Measurements from ENCODE around the gene FHOD3.
A peak's percentile ranks its signal among the peaks of the same experiment; 100 is the strongest.
"Not testable (repeated sequence)": the region's sequence is repeated elsewhere in the genome, so short reads cannot be mapped to it uniquely, and the experiment has no call there.

FHOD3 gene

DNA sequence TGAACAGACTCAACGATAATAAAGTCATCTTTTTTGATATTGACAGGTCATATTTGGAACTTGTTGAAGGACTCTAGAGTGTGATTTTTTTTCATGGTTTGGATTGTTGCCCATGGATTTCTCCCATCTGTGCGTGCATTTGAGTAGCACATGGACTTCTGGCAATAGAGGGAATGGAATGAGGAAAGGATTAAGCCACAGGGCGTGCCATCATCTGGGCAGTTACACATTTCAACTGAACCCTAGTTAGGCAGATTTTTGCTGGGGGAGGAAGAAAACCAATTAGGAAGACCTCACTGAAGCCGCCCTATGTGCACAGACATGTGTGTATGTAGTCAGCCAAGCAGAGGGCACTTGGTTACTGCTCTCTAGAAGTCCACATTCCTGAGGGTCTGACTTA lies 458.7 kb downstream of the FHOD3 start:
- DNase-seq (ENCODE audit: low spot score), result no peak

DNA sequence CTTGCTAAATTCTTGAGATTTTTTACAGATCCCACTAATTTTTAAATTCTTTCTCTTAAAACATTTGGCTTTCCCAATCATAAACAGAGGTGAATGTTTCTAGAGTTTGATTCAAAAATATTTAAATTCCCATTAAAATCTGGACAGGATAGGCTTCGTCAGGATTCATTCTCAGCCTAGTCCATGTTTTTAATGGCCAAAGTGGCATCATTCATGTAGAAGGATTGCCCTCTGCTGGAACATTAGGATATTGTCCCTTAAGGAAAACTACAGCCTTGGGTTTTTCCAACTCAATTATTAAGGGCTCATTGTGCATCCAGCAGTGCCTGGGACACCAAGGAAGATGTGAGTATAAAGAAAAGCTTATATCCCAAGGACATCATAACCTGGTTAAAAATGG lies 459.6 kb downstream of the FHOD3 start:
- peak; percentile 67 for DNase-seq (ENCODE audit: low spot score)

DNA sequence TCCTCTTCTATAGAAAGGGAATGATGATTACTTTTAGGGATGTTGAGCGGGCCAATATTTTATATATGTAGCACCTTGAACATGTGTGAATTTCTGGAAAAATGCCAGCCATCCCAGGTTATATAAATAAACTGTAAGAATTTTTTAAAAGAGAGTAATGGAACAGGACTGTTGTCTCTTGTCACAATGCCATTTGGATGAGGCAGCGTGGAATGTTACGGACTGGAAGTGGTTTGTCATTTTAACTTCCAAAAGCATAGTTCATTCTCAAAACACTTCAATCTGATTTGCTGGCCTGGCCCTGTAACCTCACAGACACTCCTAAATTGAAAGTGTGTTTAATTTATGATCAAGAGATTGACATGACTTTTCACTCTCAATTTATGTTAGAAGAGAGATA lies 460.5 kb downstream of the FHOD3 start:
- no peak for DNase-seq (ENCODE audit: low spot score)

DNA sequence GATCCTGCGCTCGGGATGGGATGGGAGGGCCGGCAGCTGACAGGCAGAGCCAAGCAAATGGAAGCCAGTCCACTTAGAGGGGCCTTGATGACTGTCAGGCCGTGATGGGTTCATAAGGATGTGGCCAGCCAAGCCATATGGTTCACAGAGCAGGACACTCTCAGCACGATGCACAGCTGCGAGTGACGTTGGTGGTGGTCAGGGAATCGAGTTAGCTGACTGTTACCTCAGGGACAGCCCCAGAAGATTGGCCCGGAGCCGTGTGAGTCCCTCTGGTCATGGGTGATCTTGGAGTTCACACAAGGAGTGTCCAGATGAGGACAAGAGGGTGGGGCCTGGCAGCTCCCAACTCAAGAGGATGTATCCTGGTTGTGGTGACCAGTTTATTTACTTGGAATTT lies 461.1 kb downstream of the FHOD3 start:
- no peak for DNase-seq (ENCODE audit: low spot score)

DNA sequence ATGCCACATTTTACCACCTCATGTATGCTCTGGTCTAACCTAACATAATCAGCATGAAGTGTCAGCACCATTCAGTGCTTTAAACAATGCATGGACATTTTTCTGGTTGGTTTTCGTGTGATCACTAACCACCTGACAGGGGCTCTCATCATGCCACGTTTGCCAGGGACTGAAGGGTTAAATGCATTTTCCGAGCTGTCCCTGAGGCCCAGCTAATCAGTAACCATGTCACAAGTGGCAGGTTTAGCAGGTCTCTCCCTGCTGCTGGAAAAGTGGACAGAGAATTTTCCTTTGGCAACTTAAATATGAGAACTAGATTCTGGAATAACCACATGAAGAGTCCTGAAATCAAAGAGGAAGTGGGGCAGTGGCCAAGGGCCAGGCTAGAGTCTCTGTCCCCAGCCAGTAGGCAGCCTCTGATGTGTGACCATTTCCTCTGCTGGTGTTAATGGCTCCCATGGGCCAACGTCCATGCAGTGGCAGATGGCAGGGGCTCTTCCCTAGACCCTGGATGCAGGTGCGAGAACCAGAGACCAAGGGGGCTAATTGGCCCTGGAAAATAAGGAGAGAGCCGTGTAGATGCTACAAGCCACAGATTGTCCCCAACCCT lies 461.8 kb downstream of the FHOD3 start:
- no peak for DNase-seq (ENCODE audit: low spot score)

DNA sequence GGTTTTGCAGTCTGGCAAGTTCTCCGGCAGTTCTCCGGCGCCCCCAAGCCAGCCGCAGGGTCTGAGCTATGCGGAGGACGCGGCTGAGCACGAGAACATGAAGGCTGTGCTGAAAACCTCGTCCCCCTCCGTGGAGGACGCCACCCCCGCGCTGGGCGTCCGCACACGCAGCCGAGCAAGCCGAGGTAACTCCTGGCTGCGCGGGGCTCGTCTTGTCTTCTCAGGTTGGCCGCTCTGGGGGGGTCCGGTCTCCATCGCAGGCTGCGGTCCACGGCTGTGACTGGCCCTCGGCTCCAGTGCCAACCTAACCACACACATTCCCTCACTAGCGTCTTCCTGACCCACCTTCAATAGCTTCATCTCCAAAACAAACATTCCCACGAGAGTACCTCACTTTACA lies 463.1 kb downstream of the FHOD3 start:
- DNase-seq (ENCODE audit: low spot score), result no peak

DNA sequence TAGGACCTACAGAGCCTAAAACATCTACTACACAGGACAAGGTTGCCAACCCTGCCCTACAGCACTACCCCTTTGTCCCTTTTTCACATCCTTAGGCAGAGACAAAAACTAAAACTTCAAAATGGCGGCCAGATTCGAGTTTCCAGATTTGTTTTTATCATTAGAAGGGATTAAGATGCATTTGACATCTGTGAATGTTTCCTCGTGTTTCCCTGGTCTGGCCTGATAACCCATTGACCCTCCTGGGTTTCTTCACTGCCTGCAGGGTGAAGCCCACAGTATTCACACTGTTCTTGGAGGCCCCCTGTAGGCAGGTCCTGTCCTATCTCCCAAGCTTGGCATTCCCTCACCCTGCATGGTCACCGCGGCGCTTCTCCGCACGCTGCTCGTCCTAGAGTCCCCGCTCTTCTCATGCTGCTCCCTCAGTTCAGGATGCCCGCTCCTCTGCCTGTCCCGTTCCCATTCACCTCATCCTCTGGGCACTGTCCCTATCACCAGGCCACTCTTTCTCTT lies 463.7 kb downstream of the FHOD3 start:
- no peak for DNase-seq (ENCODE audit: low spot score)

DNA sequence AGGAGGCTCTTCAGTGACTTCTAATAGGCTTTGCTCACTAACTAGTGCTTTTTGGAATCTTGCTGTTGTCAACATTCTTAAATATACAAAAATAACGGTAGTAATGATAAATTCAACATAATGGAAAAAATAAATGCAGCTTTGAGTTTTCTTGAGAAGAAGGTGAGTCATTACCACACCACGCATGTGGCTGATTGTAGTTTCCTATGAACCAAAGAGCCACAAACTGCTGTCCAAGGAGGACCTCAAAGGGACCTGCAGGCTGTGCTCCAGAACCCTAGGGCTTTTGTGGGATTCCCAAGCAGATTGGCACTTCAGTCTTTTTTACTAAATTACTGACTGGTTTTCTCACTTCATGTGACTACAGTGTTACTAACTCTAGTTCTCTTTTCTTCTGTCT lies 464.6 kb downstream of the FHOD3 start:
- no peak for DNase-seq (ENCODE audit: low spot score)

DNA sequence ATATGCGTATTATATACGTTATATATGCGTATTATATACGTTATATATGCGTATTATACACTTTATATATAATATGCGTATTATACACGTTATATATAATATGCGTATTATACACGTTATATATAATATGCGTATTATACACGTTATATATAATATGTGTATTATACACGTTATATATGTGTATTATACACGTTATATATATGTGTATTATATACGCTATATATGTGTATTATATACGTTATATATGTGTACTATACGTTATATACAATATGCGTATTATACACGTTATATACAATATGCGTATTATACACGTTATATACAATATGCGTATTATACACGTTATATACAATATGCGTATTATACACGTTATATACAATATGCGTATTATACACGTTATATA lies 465.5 kb downstream of the FHOD3 start:
- not testable (repeated sequence) for DNase-seq (ENCODE audit: low spot score)

DNA sequence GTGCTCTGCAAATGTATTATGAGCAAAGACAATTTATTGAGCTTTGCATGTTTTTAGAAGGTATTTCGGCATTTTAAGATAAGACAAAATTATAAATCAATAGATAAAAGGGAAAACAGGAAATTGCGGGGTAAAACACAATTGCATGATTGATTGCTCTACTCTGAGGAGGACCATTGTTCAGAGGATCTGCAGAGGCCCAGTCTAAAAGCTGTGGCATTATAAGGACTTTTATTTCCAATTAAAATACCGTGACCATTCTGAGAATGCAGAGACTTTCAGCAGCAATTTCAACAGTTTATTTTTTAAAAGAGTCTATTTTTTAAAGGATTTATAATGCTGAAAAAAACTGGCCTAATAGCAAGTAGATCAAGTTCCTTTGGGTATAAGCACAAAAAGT lies 469.3 kb downstream of the FHOD3 start:
- no peak for DNase-seq (ENCODE audit: low spot score)

DNA sequence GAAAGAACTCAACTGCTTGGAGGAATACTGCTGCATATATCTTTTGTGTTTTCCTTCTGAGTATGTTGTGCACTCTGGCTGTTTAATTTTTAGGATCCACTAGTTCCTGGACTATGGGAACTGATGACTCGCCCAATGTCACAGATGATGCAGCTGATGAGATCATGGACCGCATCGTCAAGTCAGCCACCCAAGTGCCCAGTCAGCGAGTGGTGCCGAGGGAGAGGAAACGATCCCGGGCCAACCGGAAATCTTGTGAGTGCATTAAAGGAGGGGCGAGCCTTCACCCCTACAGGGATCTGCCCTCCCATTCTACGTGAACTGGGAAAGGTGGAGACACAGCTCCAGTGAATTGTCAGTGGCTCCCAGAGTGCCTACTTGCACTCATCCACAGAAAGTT lies 471.7 kb downstream of the FHOD3 start:
- peak; percentile 14 for DNase-seq (ENCODE audit: low spot score)

DNA sequence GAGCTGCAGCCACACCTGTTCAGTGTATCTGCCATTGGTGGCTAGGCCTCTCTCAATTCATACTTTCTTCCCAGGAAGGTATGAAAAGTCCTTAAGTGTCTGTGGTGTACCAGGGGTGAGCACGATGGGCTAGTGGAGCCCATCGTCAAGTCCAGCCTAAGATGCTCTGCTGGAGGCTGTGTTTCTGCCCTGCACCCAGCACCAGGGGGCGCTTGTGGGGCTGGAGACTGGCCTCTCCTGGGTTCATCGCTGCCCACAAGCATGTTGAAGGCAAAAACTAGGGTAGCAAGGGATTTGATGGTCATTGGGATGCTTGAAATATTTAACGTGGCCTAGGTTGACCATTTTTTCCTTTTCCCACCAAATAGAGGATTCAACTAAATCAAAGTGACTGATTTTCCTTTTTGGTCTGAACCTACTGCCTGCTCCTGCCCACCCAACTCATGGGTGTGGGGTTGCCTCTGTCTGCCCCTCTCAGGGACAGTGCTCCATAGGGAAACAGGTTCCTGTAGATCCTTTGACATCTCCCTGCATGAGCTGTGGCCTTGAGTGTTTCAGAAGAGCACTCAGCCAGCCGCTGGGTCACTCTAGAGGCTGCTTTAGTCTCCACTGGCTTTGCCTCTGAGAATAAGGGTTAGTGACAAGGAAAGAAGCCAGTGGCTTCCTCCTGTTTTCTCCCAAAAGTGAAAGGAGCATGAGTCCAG lies 472.2 kb downstream of the FHOD3 start:
- no peak for DNase-seq (ENCODE audit: low spot score)

DNA sequence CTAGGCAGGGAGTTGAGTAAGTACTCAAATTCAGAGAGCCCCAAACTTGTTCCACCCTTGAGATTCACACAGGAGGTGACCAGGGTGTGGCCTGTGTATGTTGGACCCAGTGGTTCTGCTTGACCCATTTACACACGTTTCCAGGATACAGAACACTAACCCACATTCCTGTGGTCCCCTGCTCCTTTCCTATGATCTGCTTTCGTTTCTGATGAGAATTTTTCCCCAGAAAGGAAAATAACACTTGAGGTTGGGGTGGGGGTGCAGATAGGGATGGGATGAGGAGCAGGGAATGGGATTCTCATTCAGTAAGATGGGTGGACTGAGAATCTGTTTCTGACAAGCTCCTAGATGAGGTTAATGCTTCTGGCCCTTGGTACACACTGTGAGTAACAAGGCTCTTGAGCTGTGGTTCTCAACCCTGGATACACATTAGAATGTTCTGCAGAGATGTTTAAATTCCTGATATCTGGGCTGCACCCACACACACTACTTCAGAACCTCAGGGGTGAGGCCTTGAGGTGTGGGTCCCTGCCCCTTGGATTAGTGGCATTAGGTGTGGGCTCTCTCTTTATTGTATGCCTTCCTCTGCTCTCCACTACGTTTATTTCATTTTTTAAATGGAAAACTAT lies 472.9 kb downstream of the FHOD3 start:
- no peak for DNase-seq (ENCODE audit: low spot score)

DNA sequence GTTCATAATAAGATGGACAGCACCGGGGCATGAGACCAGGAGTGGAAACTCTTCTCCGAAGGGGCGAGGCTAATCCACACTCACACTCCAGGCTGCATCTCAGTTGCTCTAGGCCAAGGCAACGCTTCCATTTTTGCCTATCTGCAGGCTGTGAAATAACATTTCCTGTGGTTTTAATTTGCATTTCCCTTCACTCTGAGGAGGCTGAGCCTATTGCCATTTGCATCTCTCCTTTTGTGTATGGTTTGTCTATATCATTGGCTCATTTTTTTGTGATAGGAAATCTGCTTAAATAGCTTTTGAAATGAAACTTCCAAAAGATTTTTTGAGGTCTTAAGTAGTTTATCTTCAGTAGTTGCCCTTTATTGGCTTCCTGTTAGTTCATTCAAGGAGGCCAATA lies 473.7 kb downstream of the FHOD3 start:
- DNase-seq (ENCODE audit: low spot score), result no peak

DNA sequence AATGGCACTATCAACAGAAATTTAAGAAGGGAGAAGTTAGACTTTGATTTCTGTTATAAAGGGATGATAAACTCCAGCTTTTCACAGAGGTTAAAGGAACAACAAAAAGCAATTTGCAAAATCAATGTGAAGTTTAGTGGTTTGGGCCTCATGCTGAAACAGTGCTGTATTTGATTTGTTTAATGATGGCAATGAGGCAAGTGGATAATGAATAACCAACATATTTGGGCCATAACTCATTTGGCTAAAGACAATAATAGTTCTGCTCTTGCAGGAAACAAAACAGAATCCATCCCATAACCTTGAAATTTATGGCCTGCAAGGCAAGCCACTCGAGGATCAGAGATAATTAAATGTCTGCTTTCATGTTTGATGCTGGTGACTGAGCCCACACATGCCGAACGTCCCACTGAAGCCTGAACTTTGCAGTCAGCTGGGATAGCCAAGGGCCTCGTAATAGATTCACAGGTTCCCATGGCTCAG lies 474.8 kb downstream of the FHOD3 start:
- no peak for DNase-seq (ENCODE audit: low spot score)

DNA sequence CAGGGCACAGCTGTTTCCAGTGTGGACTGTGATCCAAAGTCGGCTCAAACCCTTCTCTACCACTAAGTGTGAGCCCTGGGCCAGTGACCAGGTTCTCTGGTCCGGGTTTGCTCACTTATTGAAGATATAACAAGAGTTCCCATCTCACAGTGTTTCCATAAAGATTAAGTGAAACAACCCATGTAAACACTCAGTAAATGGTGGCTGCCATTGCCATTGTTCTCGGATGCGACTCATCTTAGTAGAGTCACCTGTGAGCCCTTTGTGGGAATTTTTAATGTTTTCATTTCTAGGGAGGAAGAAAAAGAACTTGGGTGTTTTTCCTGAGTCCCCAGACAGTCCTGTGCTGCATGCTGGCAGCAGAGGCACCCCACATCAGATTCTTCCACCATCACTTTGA lies 477.9 kb downstream of the FHOD3 start:
- no peak for DNase-seq (ENCODE audit: low spot score)

DNA sequence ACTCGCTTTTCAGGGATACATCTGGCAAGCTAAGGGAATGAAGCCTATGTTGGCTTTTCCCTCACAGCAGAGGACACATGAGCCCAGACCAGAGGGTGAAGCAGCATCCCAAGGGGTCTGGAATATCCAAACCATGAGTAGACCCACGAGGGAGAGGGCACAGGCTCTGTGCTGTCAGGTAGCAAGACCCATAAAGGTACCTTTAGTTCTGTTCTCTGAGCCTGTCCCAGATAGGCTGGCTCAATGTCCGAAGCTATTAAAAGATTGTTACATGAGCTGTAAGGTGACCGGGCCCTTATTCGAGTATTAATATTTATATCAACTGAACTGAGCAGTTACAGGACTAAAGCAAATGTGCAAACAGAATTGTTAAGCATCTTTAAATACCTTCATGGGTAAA lies 479.1 kb downstream of the FHOD3 start:
- no peak for DNase-seq (ENCODE audit: low spot score)

DNA sequence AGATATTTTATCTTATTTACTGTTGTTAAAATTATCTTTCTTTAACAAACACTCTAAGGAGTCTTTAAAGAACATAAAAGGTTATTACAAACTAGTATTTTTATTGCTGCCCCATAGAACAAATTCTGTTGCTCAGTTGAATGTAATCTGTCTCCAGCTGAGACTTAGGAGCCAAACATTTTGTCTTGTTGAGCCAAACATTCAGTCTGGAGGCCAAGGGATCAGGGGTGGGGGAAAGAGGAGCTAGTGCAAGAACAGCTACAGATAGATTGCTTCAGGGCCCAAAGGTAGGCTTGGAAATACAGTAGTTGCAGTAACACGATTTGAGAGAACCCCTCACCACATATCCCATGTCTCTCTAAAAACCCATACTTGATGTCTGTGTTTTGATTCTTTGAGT lies 480.1 kb downstream of the FHOD3 start:
- no peak for DNase-seq (ENCODE audit: low spot score)

DNA sequence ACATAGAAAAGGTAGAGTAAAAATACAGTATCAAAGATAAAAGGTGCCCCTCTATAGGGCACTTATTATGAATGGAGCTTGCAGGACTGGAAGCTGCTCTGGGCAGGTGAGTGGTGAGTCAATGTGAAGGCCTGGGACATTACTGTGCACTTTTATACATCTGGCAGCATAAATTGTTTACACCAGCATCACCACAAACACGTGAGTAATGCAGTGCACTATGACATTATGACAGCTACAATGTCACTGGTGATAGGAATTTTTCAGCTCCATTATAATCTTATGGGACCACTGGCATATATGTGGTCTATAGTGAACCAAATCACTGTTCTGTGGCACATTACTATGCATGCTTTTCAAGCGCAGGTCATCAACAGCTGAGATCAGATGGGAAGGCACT lies 483.2 kb downstream of the FHOD3 start:
- no peak for DNase-seq (ENCODE audit: low spot score)

DNA sequence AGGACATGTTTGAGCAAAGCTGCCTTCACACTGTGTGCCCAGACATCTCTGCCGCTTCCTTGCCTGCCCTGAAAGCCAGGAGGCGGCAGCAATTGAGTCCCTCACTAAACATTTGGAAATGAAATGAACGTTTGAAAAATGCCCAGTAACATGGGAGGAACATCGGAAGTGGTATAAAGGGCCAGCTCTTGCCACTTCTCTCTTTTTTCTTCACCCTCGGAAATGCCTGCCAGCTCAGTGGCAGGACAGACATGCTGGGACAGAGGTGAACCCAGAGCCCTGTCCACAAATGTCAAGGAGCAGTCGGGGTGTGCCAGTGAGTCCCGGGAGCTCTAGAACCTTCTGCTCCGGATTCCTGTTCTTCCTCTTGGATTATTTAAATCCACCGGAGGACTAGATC lies 485.2 kb downstream of the FHOD3 start:
- DNase-seq (ENCODE audit: low spot score), result no peak

DNA sequence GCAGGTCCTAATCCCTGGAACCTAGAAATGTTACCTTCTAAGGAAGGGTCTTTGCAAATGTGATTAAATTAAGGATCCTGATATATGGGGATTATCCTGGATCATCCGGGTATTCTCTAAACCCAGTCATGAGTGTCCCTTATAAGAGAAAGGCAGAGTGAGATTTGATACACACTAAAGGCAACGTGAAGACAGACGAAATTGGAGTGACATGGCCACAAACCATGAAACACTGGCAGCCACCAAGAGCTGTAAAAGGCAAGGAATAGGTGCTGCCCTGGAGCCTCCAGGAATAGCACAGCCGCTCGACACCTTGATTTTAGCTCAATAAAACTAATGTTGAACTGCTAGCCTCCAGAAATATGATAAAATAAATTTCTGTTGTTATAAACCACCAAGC lies 486.3 kb downstream of the FHOD3 start:
- DNase-seq (ENCODE audit: low spot score), result no peak

DNA sequence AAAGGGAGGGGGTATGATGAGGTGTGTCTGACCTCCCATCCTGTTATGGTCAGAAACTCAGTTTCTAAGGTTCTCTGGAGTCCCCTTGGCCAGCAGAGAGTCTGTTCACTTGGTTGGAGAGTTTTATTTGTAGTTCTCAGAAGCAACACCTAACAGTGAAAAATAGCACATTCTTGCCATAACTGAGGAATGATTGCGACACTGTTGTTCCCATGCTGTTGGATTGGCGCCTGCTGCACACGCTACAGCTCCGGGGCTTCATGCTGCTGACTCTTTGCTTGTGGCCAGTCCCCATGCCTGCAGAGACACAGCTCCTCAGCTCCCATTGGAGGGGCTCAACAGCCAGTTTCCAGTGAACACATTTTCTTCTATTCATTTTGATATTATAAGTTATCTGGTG lies 489.2 kb downstream of the FHOD3 start:
- DNase-seq (ENCODE audit: low spot score), result no peak

DNA sequence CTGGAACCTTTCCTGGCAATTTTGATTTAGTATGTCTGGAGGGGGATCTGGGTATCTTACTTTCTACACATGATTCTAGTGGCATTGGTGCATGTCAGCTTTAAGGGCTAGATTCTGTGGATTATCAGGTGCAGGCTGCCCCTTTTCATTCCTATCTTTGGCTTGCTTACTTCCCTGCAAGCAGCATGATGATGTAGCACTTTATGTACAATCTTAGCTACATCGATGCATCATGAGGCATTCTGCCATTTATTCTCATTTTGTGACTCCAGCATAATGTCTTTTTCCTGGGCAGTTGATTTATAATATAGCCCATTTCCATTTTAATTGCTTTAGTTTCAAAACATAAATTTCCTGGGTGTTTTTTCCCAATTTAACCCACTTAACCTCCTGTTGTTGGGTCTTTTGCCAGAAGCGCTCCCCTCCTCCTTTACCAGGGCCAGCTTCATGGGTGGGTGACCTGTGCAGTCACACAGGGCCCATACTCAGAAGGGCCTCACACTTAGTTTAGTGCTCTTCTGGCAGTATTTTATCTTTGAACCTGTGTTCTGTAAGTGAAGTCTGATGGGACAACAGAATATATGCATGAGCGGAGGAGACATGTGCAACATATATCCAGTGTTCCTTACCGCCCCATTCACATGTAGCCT lies 495.2 kb downstream of the FHOD3 start:
- DNase-seq (ENCODE audit: low spot score), result no peak
